NCI-H2196 treated with DMSO at 0.1 percent for 48 hours (cell line): Measurements from ENCODE around the gene PROK2.

Experiments used
- DNase-seq: peaks from one replicate; lab custom pipeline; 2025; ENCODE audit not compliant: unreplicated experiment; lab: John Stamatoyannopoulos, UW

PROK2 gene, protein sequence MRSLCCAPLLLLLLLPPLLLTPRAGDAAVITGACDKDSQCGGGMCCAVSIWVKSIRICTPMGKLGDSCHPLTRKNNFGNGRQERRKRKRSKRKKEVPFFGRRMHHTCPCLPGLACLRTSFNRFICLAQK

DNA sequence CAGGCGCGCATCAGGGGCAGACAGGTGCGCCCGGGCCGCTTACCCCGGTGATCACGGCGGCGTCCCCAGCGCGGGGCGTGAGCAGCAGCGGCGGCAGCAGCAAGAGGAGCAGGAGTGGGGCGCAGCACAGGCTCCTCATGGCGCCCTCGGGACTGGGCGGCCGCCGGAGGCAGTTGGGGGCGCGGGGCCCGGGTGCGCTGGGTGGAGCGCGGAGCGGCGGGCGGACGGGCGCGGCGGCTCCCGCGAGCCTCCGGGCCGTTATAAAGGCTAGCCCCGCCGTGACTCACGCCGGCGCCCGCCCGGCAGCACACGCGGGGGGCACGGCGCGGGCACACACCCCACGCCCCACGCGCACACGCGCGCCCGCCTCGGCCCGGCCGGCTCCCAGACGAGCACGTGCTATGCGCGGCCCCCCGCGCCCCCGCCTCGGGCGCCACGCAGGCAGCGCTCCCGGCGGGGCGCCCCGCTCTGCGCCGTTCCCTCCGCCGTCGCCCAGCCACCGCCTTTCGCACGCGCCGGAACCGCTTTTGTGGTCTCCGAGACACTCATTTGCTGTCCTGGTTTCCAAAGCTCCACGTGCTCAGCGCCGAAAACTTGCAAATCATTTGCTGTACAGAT, at the start of gene PROK2:
TSS of gene PROK2 (minus strand) at position 235 of the 618 bp plus-strand sequence. CDS start at position 139, 96 bp downstream.
- DNase-seq, result no peak

DNA sequence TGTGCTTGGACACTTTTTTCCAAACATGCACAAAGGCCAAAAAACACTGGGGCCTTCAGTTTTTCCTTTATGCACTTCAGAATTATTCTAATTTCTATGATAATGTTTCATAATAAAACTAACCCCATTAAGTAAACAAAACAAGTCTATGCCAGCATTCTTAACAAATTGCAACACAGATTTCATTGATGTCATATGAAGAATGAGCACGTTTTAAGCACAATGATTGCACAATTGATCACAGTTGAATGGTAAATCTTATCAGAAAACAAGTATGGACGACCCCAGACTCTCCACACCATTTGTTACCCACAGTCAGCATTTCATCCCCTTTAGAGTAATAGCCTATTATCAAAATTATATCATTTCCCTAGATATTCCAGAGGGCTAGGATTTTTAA, 46.7 kb upstream of the PROK2 start:
- DNase-seq, result no peak

DNA sequence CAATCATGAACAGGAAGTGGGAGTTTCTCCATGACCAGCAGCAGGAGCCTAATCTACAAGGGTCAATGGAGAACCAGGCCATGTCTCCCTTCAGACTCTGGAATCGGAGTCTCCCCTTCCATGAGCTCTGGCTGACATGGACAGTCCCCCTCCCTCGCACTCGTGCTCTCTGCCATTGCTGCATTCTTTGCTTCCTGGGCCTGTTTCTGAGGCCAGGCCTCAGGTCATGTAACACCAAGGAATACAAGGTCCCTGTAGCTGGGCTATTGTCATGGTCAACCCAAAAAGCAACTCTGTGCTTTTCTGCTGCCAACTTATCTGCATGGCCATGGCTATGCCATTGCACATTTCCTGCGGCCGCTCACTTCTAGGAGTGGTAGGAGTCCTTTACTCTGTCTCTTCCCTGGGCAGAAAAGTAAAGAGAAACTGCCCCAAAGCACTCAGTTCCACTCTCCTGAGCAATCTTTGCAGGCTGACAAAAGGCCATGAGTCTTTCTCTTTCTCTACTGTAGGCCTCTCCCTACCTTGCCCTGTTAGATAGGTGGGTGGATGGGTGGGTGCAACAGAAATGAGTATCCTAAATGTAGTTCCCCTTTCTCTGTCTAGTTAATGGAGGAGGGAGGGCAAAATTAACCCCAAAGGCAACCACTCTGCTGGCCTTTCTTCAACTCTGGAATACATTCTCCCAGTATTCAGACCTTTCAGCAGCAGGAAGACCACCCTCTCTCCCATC, 40.8 kb upstream of the PROK2 start:
- DNase-seq, result no peak

DNA sequence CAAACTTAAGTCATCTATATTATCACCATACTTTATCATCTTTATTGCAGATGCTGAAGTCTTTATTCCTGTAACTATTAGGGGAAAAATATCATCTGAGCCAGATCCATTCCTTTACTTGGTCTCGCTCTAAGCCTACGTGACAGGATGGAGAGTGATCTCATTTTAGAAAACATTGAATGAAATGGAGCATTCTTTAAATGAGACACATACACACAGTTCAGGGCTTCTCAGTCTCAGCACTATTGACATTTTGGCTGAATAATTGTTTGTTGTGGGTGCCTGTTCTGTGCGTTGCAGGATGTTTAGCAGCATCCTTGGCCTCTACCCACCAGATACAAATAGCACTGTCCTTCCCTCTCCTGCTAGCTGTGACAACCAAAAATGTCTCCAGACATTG, 36.2 kb upstream of the PROK2 start:
- no peak for DNase-seq

DNA sequence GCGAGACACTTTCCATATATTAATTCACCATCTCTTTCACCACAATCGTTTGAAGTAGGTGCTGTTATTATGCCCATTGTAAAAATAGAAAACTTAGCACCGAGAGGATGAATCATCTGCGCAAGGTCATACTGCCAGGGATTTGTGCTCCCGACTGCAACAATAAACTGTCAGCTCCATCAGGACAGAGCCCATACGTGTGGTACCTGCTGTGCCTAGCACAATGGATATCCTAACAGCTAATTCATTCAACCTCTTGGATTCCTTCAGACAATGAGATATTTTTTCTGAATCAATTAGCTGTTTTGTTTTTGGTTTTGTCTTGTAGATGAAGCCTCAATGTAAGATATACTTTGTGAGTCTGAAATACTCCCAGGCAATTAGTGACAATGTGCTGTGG, 32.3 kb upstream of the PROK2 start:
- DNase-seq, result no peak

DNA sequence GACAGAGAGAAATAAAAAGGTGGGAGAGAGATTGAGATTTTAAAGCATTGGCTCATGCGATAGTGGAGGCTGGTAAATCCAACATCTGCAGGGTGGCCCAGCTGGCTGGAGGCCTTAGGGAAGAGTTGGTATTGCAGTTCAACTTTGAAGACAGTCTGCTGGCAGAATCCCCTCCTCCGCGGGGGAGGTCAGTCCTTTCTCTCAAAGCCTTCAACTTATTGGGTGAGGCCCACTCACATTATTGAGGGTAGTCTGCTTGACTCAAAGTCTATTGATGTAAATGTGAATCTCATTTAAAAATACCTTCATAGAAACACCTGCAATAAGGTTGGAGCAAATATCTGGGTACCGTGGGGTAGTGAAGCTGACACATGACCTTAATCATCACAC, 31.8 kb upstream of the PROK2 start:
- no peak for DNase-seq

DNA sequence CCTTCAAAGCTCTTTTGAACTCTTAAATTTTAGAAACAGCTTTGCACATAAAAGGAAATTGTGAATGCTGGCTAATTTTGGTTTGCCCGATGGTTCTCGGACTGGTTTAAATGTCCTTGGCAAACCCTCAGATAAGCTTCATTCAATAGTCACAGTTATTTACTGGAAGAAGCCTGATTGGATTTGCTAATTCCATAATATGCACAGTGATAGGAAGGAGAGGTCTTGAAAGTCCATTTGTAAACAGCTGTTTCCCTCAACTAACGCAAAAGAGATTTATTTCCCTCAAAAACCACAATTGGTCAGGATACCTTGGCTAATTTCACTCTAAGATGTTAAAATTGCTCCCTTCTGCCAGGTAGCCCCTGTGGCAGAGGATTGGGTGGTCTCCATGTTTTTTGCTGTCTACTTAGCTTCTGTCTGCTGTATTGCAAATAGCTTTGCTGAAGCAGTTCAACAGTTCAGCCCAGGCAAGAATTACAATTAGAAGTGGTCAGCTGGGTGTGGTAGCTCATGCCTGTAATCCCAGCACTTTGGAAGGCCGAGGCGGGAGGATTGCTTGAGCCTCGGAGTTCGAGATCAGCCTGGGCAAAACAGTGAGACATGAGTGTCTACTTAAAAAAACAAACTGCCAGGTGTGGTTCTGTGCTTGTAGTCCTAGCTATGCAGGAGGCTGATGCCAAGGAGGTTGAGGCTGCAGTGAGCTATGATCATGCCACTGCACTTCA, 30.6 kb upstream of the PROK2 start:
- DNase-seq, result no peak

DNA sequence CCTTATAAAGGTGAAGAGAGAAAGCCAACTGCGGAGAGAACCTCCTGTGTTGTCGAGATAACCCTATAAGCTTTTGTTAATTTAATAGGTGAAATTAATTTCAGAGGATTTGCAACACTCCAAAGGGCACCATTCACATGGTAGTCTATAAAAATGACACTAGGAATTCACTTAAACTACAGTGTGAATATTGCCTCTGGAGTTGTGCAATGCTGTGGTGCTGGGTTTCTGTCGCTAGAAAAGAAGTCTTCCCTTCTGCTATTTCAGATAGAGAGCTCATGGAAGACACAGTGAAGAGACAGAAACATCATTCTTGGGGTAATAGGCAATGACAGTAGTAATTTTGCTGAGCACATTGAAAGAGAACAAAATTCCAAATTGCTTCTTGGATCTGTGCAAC, 28.8 kb upstream of the PROK2 start:
- no peak for DNase-seq

DNA sequence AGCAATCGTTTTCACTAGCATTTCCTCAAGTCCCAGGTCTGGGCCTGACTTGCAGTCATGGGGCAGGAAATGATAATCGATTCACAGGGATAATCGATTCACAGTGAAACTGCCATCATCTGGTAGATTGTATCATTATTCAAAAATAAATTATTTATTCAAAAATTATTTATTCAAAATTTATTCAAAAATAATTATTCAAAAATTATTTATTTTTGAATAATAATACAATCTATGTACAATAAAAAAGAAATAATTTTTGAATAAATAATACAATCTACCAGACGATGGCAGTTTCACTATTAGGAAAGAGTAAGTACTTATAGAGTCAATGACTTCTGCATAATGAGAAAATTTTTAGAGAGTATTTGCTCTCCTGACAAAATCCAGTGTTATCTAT, 28.1 kb upstream of the PROK2 start:
- no peak for DNase-seq

DNA sequence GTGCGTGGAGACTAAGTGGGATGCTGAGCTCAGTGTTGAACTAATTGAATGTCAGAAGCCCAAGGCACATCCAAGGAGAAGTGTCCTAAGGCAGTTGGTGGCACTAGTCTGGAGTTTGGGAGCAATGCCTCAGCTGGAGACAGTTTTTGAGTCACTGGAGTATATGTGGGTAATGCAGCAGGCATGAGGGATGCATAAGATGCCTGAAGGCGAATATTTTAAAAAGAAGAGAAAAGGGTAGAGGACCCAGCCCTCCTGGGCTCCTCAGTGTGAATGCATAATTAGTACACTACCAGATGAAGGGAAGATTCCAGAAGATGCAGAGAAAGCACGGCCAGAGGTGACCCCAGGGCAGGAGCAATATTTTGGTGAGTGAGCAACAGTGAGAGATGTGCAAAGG, 25.1 kb upstream of the PROK2 start:
- no peak for DNase-seq

DNA sequence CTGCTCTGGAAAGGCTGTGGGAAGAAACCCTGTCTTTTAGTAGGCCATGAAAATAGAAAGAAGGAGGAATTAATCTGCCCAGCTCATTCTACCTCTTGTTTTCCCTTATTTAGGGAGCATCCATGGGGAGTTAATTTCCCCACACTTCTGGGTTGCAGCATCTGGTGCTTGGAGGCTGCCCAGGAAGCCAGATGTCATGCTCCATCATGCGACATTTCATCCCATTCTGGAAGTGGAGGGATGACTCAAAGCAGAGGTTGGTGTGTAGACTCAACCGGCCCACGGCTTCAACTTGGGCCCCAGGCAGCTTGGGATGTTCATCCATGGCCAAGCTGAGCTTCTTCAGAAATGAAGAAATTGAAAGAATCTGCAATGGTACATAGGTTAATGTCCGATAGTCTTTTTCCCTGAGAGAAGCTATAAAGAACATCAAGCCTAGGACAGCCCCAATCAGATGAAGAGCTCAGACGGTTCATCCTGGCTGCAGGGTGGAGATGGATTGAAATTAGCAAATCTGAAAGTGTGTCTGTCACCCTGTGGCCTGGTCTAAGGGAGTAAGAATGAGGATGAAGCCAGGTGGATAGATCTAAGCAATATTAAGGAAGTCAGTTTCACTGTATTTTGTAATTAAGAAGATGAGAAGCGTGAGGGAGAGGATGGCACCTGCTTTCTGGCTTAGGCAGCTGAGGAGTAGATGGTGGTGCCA, 24.5 kb upstream of the PROK2 start:
- DNase-seq, result no peak

DNA sequence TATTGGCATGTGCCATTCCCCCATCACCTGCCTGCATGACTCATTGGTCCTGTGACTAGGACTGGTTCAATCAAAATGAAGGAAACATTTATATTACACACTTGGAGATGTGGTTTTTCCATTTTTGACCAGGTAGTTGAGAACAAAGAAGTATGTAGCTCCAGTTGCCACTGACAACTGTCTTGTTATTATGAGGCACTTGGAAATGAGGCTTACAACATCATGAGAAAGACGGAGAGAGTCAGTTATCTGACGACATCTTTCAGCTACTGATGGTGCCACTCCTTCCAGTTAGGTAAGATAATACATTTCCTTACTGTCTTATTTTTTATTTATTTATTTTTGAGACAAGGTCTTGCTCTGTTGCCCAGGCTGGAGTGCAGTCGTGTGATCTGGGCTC, 21.8 kb upstream of the PROK2 start:
- no peak for DNase-seq

DNA sequence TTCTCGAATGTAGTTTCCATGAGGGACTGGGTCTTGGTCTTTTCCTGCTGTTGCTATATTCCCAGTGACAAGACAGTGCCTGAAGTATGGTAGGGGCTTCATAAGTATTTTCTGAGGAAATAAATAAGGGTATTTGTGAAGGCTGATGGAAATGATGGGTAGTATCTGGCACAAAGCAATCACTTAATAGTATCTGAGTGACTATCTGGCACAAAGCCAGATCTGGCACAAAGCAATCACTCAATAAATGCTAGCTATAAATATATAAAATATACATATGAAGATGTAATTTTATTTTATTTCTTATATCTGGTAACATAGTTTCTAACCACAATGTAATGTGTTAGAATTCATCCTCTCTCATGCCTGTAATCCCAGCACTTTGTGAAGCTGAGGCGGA, 20.7 kb upstream of the PROK2 start:
- no peak for DNase-seq

DNA sequence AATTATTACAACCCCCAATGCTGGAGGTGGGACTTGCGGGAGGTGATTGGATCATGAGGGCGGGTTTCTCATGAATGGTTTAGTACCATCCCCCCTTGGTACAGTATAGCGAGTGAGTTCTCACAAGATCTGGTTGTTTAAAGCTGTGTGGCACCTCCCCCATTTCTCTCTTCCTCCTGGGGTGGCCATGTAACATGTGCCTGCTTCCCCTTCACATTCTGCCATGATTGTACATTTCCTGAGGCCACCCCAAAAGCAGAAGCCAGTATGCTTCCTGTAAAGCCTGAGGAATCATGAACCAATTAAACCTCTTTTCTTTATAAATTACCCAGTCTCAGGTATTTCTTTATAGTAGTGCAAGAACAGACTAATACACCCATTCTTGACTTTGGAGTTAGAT, 20.3 kb upstream of the PROK2 start:
- DNase-seq, result no peak

DNA sequence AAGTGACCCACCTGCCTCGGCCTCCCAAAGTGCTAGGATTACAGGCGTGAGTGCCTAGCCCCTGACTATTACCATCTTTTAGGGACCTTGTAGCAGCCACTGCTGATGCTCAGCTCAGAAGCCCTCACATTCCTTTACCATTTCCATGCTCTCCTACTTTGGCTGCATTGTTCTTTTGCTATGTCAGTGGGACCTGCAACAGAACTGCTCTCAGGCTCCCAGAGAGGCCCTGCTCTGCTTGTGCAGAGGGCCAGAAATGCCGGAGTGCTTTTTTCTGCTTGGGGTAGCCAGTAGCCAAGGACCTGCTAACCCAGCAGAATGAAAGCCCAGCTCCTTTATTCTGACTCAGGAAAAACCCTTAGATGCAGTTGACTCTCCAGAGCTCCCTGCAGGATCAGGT, 18.3 kb upstream of the PROK2 start:
- no peak for DNase-seq

DNA sequence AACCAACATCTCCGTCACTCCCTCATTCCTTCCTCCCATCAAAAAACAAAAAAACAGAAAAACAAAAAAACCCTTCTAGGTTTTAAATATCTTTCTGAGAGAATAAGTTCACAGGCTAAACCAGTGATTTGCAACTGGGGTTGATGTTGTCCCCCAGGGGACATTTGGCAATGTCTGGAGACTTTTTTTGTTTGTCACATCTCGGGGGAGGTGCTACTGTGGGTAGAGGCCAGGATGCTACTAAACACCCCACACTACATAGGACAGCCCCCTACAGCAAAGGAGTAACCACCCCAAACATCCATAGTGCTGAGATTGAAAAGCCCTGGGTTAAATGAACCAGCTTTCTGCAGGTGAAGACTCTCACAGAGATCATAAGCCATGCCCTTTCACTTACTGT, 17.0 kb upstream of the PROK2 start:
- DNase-seq, result no peak

DNA sequence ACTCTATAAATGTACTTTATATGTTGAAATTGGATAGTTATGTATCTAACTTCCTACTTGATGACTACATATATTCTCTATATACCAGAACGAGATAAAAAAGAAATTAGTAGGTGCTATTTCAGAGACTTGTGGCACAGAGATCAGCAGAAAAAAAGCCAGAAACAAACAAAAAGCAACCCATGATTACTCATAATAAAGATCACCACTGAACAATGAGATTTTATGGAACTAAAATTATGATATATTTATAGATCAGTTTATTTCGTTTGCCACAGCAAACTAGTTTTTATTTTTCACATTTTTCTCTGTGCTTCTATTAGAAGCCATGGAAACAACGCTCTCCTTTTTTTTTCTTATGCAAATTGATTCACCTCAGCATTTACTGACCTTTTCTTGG, 15.1 kb upstream of the PROK2 start:
- DNase-seq, result no peak

DNA sequence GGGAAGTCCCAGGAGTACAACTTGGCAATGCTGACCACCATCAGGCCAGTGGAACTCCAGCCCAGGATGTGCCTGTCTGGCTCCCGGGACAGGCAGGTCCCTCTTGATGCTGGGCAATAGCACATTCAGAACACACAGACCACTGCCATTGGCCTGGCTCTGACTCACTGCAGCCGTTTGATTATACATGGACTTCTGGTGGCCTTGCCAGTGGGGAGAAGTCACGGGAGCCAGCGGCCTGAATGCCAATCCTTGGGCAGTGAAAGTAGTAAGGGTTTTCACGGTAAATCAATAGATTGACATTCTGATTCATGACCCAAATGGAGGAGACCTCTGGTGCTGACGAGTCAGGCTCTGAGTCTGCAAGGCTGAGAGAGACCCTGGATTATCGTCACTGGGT, 12.5 kb upstream of the PROK2 start:
- DNase-seq, result no peak

DNA sequence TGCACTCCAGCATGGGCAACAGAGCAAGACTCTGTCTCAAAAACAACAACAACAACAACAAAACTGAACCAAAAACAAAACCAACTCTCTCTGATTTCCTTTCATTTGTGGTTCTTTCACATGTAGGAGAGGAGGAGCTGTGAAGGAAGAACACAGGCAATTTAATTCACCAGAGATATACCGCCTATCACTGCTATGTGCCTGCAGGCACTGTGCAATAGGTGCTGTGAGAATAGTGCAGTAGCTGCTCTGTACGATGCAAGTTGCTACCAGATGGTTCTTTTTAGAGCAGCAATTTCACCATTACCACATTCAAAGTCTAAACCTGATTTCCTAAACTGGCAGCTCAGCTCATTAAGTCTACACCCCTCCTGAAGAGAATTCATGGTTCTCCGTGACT, 11.3 kb upstream of the PROK2 start:
- DNase-seq, result no peak

DNA sequence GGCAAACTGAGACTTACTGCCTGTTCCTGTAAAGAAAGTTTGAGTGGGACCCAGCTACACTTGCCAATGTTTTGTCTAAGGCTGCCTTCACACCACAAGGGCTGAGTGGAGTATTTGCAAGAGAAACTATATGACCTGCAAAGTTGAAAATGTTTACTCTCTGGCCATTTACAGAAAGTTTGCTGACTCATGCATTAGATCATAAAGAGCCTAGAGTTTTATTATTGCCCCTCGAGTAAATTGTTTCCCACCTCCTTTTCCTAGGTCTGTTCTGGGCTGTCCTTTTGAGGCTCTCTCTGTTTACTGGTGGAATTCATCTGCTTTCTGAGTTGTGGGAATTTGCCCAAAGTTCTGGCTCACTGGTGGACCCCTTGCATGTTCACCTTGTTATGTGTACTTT, 6.7 kb upstream of the PROK2 start:
- DNase-seq, result no peak

DNA sequence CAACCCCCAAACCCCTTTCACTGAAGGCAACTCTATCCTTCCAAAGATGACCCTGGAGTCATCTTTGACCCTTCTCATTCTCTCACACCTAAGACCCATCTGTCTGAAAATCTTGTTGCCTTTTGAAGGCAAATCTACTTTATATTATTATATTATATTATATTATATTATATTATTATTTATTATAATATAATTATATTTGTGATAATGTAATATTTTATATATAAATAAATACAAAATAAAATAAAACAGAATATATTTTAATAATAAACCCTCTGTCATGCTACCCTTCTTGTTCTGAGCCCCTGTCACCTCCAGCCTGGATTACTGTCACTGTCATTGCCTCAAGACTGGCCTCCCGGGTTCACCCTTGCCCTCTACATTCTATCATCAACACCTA, 5.0 kb upstream of the PROK2 start:
- DNase-seq, result no peak
